ENCODE data around the gene SH3YL1. TPM values are rescaled to one million over a fixed set of nuclear protein-coding genes. Genes with fewer than 3 reads are reported as not detected.

The SH3YL1 gene
- total and polyA plus RNA-seq, 7 donors, result 17.4 to 119 (median 33.5) TPM

DNA sequence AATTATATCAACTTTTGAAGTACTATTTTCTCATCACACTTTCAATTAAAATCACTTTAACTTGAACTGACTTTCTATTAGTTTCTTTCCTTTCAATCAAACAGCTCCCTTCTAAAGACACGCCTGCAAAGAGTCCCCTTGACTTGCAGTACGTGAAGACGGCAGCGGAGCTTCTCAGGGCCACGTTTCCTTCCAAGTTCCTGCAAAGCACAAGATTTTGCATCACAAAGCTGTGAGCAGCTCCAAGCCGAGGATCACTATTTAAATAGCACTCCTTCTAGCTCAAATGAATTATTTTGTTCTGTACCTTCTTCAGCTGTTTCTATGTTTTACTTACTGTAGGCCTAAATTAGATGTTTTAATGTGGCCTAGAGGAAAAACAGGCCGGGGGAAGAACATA lies 30.8 kb downstream of the SH3YL1 start:
- Histone ChIP-seq H3K9me3 (no peaks in the 10 kb centered on the region), H3K27me3 (no peaks in the 10 kb centered on the region), H3K4me1 (no peaks in the 10 kb centered on the region), H3K4me3 (no peak overlapping the region), H3K36me3 (peaks cover 0 to 43% (median 3%) of the 10 kb centered on the region in 4 donors), H3K27ac (no peak overlapping the region)
- 81 to 84% methylated on average over 7 of the region's 7 CpGs for WGBS, 2 donors
- TF ChIP-seq POLR2A (IDR thresholded peaks at IDR 0.05) (no peak), EP300 (IDR thresholded peaks at IDR 0.05) (no peak), POLR2AphosphoS5 (IDR thresholded peaks at IDR 0.05) (no peak)
- TF ChIP-seq, protein P1, sequence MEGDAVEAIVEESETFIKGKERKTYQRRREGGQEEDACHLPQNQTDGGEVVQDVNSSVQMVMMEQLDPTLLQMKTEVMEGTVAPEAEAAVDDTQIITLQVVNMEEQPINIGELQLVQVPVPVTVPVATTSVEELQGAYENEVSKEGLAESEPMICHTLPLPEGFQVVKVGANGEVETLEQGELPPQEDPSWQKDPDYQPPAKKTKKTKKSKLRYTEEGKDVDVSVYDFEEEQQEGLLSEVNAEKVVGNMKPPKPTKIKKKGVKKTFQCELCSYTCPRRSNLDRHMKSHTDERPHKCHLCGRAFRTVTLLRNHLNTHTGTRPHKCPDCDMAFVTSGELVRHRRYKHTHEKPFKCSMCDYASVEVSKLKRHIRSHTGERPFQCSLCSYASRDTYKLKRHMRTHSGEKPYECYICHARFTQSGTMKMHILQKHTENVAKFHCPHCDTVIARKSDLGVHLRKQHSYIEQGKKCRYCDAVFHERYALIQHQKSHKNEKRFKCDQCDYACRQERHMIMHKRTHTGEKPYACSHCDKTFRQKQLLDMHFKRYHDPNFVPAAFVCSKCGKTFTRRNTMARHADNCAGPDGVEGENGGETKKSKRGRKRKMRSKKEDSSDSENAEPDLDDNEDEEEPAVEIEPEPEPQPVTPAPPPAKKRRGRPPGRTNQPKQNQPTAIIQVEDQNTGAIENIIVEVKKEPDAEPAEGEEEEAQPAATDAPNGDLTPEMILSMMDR (IDR thresholded peaks at IDR 0.05), result no peak
- intact Hi-C loops (cut with DNase I), result no loop called here
- no peak for DNase-seq

DNA sequence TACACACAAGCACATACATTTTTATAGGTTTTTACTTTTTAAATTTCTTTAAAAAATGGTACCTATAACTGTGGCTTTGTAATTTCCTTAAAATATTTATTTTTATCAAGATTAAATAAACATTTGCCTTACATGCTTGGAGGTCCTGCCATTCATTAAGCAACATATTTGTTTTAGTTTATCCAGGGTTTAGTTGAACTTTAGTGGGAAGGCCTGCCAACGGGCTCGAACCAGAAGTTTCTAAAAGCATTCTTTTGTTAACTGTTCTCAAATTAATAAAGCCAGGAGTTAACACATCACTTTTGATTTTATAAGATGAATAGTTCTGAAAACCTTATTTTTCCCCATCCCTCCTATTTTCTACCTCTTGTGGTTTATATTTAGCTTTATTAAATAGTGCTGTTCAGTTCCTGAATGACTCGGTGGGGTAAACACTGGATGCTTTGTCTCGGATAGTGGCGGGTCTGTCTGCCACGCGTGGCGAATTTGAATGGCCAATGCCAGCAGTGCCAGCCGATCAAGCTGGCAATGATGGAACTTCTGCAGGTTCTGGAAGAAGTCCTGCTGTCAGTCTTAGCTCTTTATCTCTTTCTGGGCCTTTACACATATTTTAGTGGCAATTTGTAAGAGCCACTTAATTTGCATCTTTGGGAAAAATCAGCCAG lies 32.2 kb downstream of the SH3YL1 start:
- WGBS, 2 donors, result 84 to 87% methylated on average over 9 of the region's 9 CpGs
- no peaks in the 10 kb centered on the region for H3K9me3 ChIP-seq
- intact Hi-C loops (cut with DNase I), result no loop called here
- no peaks in the 10 kb centered on the region for H3K27me3 ChIP-seq
- no peak for DNase-seq
- H3K4me3 ChIP-seq, result no peak overlapping the region
- TF ChIP-seq, protein P1 (IDR thresholded peaks at IDR 0.05), result no peak
- TF ChIP-seq POLR2AphosphoS5 (IDR thresholded peaks at IDR 0.05), result no peak
- no peak for TF ChIP-seq EP300 (IDR thresholded peaks at IDR 0.05)
- no peak for TF ChIP-seq POLR2A (IDR thresholded peaks at IDR 0.05)
- no peaks in the 10 kb centered on the region for H3K4me1 ChIP-seq
- H3K27ac ChIP-seq, result no peak overlapping the region
- H3K36me3 ChIP-seq, result peaks cover 0 to 54% (median 5%) of the 10 kb centered on the region in 4 donors

DNA sequence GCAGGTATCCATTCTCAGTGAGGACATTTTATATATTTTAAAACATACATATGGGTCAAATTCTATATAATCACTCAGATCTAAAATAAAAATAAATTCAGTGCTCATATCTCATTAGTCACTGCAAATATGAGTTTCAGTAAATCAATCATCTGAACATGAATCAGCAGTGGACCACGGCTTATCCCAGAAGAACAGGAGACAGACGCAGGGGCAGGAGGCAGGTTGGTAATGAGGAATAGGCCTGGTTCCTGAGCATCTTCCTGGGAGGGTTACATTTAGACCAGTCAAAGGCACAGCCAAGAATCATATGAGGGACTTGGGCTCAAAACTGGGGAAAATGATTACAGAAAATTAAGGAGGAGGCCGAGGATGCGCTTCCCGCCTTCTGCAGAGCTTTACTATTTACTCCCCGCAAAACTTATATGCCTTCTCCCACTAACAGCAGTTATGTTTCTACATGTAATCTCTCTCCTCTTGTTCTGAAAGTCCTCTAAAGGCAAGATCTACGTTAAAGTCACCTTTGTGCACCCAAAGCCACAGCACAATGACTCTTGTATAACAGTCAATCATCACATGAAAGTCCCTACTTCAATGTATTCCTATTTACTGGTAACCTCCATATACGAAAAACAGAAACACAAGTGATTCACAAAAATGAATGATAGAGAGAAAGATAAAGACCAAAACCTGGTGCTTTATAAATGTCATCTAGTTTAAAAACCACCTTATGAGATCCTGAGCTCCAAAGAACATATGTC lies 35.1 kb downstream of the SH3YL1 start:
- no peaks in the 10 kb centered on the region for H3K4me1 ChIP-seq
- 94 to 96% methylated on average over 8 of the region's 8 CpGs for WGBS, 2 donors
- intact Hi-C loops (cut with DNase I), result no loop called here
- H3K27me3 ChIP-seq, result no peaks in the 10 kb centered on the region
- TF ChIP-seq, protein P1 (IDR thresholded peaks at IDR 0.05), result no peak
- no peak for TF ChIP-seq POLR2AphosphoS5 (IDR thresholded peaks at IDR 0.05)
- TF ChIP-seq POLR2A (IDR thresholded peaks at IDR 0.05), result no peak
- H3K9me3 ChIP-seq, result no peaks in the 10 kb centered on the region
- no peak overlapping the region for H3K27ac ChIP-seq
- DNase-seq, result no peak
- H3K4me3 ChIP-seq, result no peak overlapping the region
- peaks cover 0 to 79% (median 8%) of the 10 kb centered on the region in 4 donors for H3K36me3 ChIP-seq

DNA sequence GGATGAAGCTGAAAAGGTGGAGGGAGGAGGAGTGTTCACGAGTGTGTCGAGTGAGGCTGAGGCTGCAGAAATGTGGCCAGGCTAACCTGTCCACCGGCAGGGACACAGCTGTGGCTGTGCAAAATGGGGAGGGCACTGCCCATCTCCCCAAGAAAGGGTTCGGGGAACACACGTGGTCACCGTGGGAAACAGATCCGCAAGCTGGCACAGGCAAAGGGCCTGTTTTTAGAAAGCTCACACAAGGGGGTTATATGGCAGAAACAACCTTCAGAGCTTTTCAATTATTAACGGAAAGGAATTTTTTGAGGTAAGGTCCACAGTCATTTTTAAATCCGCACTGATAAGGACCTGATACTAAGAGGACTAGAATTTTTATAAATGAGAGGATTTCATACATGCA lies 35.7 kb downstream of the SH3YL1 start:
- Histone ChIP-seq H3K27ac (no peak overlapping the region), H3K27me3 (no peaks in the 10 kb centered on the region), H3K4me3 (no peak overlapping the region), H3K4me1 (no peaks in the 10 kb centered on the region), H3K36me3 (peaks cover 0 to 79% (median 6%) of the 10 kb centered on the region in 4 donors), H3K9me3 (no peaks in the 10 kb centered on the region)
- intact Hi-C loops (cut with DNase I), result no loop called here
- DNase-seq, result no peak
- TF ChIP-seq POLR2AphosphoS5 (IDR thresholded peaks at IDR 0.05) (no peak), EP300 (IDR thresholded peaks at IDR 0.05) (no peak), POLR2A (IDR thresholded peaks at IDR 0.05) (no peak)
- TF ChIP-seq, protein P1 (IDR thresholded peaks at IDR 0.05), result no peak
- 94 to 97% methylated on average over 9 of the region's 9 CpGs for WGBS, 2 donors
